GM12891 (cell line): ENCODE results near the gene STYXL1.

Experiments used
- PAX5 ChIP-seq: IDR thresholded peaks from 2 replicates; pipeline ENCODE4 v1.6.1; 2011; ENCODE audit warnings: low read length, moderate library complexity, mild to moderate bottlenecking; ENCODE audit not compliant: insufficient read depth, severe bottlenecking
- POLR2A ChIP-seq: IDR thresholded peaks from 2 replicates; pipeline ENCODE4 v1.6.1; 2011; ENCODE audit warnings: low read depth, low read length, control low read depth
- POLR2AphosphoS5 ChIP-seq: IDR thresholded peaks from 2 replicates; pipeline ENCODE4 v1.6.1; 2011; ENCODE audit warnings: low read depth, low read length, control low read depth
- SPI1 ChIP-seq: IDR thresholded peaks from 2 replicates; pipeline ENCODE4 v1.6.1; 2011; ENCODE audit warnings: low read depth, low read length, control low read depth
- TAF1 ChIP-seq: IDR thresholded peaks from 2 replicates; pipeline ENCODE4 v1.6.1; 2011; ENCODE audit warnings: low read depth, low read length, control low read depth

GRCh38 chr7:76091506-76091905, 43.7 kb upstream of the STYXL1 start:
- TF ChIP-seq POLR2A = no peak
- no peak for TF ChIP-seq POLR2AphosphoS5
- no peak for TF ChIP-seq TAF1
- TF ChIP-seq SPI1 = no peak
- TF ChIP-seq PAX5 = no peak
